Loucy (cell line): ENCODE data around the gene COX18.

Source experiments
- EZH2phosphoT487 ChIP-seq: fragments of 200-600 bp; IDR thresholded peaks from 2 replicates; pipeline ENCODE4 v1.6.1; 2018; ENCODE audit warnings: antibody characterized with exemption, mild to moderate bottlenecking, moderate library complexity, borderline replicate concordance
- TF ChIP-seq, protein P1 (sequence below): fragments of 200-600 bp; sonication (generic); conservative IDR thresholded peaks from 2 replicates; pipeline ENCODE4 v1.5.1; 2014; ENCODE audit warnings: mild to moderate bottlenecking, antibody characterized with exemption, low read length

DNA sequence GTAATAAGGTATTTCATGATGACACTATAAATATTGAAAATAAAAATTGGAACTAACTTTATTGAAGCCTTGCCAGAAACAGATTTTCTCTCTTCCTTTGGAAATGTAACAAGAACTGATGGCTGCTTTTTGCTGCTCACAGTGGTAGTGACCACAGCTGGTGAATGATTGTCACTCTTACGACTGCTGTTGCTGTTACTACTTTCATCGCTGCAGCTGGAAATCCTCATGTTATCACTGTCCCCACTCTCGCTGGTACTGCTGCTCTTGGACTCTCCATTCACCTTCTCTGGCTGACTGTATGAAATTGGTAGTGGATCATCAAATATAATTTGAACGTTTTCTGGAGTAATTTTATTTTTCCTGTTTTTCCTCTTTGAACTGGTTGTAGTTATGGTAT is 28.5 kb upstream of the COX18 start:
- TF ChIP-seq, protein P1, sequence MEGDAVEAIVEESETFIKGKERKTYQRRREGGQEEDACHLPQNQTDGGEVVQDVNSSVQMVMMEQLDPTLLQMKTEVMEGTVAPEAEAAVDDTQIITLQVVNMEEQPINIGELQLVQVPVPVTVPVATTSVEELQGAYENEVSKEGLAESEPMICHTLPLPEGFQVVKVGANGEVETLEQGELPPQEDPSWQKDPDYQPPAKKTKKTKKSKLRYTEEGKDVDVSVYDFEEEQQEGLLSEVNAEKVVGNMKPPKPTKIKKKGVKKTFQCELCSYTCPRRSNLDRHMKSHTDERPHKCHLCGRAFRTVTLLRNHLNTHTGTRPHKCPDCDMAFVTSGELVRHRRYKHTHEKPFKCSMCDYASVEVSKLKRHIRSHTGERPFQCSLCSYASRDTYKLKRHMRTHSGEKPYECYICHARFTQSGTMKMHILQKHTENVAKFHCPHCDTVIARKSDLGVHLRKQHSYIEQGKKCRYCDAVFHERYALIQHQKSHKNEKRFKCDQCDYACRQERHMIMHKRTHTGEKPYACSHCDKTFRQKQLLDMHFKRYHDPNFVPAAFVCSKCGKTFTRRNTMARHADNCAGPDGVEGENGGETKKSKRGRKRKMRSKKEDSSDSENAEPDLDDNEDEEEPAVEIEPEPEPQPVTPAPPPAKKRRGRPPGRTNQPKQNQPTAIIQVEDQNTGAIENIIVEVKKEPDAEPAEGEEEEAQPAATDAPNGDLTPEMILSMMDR: no peak
- no peak for TF ChIP-seq EZH2phosphoT487
